NCI-H2029 treated with DMSO at 0.1 percent for 48 hours (cell line): ENCODE measurements around the gene MTAP.

Experiments
- DNase-seq: peaks from one replicate; lab custom pipeline; 2025; lab: John Stamatoyannopoulos, UW

Gene MTAP

DNA sequence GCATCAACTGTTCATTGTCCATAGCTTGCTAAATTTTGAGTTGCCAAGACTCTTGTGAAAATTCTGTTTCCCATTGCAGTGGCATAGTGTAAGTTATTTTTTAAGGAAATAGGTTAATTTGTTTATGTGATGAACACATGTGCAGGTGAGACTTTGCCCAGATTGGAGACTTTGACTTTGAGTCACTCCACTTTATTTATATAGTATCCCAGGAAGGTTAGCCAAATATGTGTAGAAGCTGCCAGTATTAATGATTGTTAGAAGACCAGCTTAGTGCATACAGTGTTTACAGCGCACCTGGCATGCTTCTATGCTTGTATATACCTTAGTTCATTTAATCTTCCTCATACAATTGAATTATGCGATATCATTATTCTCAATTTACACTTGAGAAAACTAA, 51.0 kb downstream of the MTAP start:
- DNase-seq, result no peak

GRCh38 chr9:21854119-21854518, 51.7 kb downstream of the MTAP start:
- DNase-seq, result no peak

DNA sequence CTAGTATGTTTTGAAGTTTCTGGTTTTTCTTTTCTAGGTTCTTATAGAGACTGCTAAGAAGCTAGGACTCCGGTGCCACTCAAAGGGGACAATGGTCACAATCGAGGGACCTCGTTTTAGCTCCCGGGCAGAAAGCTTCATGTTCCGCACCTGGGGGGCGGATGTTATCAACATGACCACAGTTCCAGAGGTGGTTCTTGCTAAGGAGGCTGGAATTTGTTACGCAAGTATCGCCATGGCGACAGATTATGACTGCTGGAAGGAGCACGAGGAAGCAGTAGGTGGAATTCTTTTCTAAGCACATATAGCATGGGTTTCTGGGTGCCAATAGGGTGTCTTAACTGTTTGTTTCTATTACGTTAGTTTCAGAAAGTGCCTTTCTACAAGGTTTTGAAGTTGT, 52.2 kb downstream of the MTAP start:
- DNase-seq, result no peak

DNA sequence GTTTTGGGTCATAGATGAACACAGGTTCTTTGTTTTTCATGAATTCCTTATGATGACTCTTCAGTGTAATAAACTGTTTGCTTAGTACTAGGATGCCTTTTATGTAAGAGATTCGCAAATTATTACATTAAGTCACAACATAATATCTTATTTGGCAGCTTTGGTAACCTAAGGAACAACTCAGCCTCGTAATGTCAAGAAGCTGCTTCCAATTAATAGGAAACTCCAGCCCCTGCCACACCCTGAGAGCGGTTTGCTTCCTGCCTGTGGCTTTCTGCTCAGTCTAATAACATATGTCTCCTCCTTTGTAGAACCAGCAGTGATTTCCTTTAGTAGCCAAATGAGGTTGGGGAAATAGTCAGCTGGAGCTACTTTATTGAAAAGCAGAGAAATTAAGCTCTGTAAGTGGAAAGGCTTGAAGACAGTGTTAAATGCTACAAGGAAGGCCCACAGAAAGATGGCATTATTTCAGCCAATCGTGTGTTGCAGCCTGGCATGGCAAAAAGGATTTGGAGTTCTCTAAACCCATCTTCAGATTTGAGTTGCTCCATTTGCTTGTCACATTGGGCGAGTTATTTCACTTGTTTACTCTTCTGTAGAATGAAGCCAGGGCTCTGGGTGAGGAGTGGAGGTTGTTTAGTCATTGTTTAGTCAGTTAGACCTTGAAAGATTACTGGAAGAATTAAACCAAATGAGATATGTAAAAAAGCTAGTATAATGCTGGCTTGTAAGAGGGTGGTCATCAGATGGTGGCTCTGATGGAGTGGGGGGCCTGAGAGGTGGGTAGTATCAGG, 54.1 kb downstream of the MTAP start:
- DNase-seq, result no peak

DNA sequence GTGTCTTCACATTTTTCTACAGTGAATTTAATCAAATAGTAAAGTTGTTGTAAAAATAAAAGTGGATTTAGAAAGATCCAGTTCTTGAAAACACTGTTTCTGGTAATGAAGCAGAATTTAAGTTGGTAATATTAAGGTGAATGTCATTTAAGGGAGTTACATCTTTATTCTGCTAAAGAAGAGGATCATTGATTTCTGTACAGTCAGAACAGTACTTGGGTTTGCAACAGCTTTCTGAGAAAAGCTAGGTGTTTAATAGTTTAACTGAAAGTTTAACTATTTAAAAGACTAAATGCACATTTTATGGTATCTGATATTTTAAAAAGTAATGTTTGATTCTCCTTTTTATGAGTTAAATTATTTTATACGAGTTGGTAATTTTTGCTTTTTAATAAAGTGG, 60.4 kb downstream of the MTAP start:
- DNase-seq, result no peak

DNA sequence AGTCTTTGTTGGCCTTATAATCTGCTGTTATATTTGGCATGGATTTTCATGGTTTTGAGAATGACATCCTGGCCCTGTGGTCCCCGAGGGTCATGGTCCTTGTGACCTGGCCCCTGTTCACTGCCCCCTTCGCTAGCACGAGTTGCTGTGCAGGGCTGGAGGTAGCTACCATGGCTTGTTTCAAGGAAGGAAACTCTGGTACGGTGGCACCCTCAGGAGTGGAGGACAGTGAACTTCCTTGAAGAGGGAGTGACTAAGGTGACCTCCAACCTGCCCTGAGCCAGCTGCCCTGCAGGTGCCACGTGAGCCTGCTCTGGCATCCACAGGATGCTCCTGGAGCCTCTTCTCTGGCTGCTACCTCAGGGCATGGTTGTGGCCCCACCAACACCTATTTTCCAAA, 62.1 kb downstream of the MTAP start:
- no peak for DNase-seq

DNA sequence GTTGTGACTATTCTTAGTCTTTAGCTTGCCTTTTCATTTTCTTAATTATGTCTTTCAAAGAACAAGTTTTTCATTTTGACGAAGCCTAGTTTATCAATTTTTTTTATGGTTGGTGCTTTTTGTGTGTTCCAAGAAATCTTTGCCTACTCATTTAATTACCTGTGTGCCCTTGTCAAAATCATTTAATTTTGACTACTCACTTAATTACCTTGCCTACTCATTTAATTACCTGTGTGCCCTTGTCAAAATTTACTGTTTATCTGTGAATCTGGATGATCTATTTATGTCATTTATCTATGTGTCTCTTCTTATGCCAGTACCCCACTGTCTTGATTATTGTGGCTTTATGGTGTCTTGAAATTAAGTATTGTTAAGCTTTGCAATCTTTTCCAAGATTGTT, 63.9 kb downstream of the MTAP start:
- DNase-seq, result no peak

- no peak for DNase-seq
Observed at GRCh38 chr9:21871256-21871975, 69.0 kb downstream of the MTAP start.

DNA sequence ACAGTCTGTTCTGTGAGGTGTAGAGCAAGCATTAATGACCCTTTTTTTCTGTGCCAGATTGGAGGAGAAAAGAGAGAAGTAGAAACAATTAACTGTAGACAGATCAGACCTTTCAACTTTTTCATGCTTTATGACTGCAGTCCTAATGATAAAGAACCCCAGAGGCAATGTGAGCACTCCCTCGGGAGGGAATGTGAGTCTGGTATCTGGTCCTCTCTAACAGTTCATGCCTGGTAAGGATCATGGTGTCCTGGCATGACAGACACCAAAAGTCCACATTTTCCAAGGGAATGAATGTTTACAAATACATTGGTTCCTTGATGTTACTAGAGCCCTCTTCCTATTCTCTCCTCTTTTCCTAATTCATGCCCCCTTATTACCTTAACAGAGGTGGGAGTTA, 70.3 kb downstream of the MTAP start:
- no peak for DNase-seq

DNA sequence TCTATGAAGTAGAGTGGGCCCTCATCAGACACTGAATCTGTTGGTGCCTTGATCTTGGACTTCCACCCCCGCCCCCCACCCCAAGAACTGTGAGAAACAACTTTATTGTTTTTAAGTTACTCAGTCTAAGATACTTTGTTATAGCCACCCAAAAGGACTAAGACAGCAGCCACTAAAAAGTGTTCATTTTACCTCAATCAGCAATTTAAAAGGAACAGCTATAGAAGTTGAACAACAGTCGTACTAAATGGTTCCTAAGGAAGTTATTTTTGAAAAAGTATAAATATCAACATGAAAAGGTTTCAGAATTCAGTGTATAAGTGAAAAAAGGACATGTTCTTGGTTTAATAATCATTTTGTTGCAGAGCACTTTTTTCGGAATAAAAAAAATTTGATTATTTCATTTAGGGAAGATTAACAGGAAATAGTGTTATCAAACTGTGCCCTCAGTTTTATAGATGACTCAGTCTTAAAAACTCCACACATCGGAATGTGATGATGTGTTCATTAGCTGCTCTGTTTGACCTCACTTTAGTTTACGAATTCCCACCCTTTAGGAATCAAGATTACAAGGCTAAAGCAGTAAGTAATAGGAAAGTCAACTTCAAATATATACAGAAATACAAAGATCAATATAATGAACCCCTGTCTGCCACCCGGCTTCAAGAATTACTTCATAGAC, 71.2 kb downstream of the MTAP start:
- no peak for DNase-seq

DNA sequence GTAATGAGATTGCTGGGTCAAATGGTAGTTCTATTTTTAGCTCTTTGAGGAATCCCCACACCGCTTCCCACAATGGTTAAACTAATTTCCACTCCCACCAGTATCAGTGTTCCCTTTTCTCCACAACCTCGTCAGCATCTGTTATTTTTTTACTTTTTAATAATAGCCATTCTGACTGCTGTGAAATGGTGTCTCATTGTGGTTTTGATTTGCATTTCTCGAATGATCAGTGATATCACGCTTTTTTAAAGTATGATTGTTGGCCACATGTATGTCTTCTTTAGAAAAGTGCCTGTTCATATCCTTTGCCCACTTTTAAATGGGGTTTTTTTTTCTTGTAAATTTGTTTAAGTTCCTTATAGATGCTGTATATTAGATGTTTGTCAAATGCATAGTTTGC, 73.5 kb downstream of the MTAP start:
- no peak for DNase-seq

GRCh38 chr9:21883642-21884041, 81.2 kb downstream of the MTAP start:
- DNase-seq, result no peak

DNA sequence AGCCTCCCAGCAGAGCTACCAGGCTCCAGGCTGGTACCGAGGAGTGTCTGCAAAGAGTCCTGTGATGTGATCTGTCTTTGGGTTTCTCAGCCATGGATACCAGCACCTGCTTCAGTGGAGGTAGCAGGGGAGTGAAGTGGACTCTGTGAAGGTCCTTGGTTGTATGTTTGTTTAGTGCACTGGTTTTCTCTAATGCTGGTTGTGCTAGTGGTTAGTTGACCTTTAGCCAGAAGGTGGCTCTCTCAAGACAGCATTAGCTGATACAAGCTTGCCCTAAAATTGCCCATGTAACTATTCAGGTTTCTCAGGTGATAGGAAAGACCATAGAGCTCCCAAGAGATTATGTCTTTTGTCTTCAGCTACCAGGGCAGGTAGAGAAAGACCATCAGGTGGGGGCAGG, 87.2 kb downstream of the MTAP start:
- no peak for DNase-seq

- no peak for DNase-seq
Observed at GRCh38 chr9:21890696-21891095, 88.3 kb downstream of the MTAP start.

- DNase-seq, result no peak
Observed at GRCh38 chr9:21901546-21901945, 99.1 kb downstream of the MTAP start.

- no peak for DNase-seq
Observed at GRCh38 chr9:21902136-21902535, 99.7 kb downstream of the MTAP start.

GRCh38 chr9:21903380-21903965, 101.0 kb downstream of the MTAP start:
- DNase-seq, result no peak

DNA sequence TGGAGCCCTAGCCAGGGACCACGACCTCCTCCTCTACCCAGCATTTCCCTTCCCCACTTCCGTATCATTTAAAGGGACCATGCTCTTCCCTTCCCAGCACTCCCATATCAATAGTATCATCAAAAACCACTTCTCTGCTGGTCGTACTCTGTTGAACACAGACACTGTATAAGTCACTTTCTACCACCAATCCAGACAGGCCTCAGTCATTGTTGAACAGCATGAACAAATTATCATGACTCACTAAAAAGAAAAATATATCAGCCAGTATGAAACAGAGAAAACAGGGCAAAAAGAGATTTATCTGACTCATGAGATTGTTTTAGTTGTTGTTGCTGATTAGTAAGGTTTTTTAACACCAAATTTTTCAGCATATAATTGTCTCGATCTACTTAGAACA, 101.9 kb downstream of the MTAP start:
- no peak for DNase-seq

- DNase-seq, result no peak
Observed at GRCh38 chr9:21904776-21905175, 102.3 kb downstream of the MTAP start.

GRCh38 chr9:21906213-21906612, 103.8 kb downstream of the MTAP start:
- no peak for DNase-seq

DNA sequence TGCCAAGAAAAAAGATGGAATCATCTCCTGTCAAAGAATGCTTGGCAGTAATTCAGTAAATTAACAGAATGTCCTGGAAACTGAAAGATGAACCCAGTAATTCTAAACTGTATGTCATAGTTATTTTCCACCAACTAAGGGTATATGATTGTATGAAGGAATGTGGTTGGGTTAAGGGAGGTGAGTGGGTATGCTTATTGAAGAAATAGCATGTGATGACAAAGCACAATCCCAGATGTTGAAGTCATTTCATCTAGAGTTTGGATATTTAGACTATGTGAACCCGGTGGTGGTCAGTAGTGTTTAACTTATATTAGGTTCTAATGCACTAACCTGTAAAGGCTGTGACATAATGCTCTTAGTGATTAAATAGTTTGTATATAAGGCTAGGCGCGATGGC, 104.4 kb downstream of the MTAP start:
- no peak for DNase-seq
